Measurements from ENCODE around the gene CFAP141.

DNA sequence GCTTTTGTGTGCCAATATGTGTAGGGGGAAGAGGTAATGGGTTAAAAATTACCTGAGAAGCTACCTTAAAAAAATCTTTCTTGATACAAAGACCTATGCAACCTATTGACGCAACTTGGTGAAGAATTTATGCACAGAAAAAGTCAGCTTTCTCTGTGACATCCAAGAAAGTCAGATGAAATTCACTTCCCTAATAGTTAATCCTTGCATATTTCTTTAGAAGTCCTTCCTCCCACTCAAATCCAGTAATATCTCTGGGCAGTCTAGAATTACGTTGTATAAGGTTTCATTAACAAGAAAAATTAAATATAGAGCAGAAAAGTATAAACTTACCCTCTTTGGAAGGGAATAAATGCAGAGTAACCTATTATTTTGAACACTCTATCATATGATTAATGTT is 17.5 kb upstream of the CFAP141 start:
- no peak for TF ChIP-seq SMC3 (IDR thresholded peaks at IDR 0.05; ENCODE audit: low read length)
- TF ChIP-seq, protein P1, sequence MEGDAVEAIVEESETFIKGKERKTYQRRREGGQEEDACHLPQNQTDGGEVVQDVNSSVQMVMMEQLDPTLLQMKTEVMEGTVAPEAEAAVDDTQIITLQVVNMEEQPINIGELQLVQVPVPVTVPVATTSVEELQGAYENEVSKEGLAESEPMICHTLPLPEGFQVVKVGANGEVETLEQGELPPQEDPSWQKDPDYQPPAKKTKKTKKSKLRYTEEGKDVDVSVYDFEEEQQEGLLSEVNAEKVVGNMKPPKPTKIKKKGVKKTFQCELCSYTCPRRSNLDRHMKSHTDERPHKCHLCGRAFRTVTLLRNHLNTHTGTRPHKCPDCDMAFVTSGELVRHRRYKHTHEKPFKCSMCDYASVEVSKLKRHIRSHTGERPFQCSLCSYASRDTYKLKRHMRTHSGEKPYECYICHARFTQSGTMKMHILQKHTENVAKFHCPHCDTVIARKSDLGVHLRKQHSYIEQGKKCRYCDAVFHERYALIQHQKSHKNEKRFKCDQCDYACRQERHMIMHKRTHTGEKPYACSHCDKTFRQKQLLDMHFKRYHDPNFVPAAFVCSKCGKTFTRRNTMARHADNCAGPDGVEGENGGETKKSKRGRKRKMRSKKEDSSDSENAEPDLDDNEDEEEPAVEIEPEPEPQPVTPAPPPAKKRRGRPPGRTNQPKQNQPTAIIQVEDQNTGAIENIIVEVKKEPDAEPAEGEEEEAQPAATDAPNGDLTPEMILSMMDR (CRISPR knock-in tag; IDR thresholded peaks at IDR 0.05): no peak
- TF ChIP-seq, protein P2, sequence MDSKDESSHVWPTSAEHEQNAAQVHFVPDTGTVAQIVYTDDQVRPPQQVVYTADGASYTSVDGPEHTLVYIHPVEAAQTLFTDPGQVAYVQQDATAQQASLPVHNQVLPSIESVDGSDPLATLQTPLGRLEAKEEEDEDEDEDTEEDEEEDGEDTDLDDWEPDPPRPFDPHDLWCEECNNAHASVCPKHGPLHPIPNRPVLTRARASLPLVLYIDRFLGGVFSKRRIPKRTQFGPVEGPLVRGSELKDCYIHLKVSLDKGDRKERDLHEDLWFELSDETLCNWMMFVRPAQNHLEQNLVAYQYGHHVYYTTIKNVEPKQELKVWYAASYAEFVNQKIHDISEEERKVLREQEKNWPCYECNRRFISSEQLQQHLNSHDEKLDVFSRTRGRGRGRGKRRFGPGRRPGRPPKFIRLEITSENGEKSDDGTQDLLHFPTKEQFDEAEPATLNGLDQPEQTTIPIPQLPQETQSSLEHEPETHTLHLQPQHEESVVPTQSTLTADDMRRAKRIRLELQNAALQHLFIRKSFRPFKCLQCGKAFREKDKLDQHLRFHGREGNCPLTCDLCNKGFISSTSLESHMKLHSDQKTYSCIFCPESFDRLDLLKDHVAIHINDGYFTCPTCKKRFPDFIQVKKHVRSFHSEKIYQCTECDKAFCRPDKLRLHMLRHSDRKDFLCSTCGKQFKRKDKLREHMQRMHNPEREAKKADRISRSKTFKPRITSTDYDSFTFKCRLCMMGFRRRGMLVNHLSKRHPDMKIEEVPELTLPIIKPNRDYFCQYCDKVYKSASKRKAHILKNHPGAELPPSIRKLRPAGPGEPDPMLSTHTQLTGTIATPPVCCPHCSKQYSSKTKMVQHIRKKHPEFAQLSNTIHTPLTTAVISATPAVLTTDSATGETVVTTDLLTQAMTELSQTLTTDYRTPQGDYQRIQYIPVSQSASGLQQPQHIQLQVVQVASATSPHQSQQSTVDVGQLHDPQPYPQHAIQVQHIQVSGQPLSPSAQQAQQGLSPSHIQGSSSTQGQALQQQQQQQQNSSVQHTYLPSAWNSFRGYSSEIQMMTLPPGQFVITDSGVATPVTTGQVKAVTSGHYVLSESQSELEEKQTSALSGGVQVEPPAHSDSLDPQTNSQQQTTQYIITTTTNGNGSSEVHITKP (CRISPR knock-in tag; IDR thresholded peaks at IDR 0.05; ENCODE audit: low read depth): no peak

Measured in HepG2 (cell line).